Measurements from ENCODE around the gene PCBP1. TPM values are rescaled to one million over a fixed set of nuclear protein-coding genes. Genes with fewer than 3 reads are reported as not detected.
"Not testable (repeated sequence)": the region's sequence is repeated elsewhere in the genome, so short reads cannot be mapped to it uniquely, and the experiment has no call there.

The PCBP1 gene
- polyA plus RNA-seq, 1 experiment, result 87.4 TPM

GRCh38 chr2:70091364-70091763 is 4.1 kb downstream of the PCBP1 start:
- no peak for TF ChIP-seq CTCF (IDR thresholded peaks at IDR 0.05; ENCODE audit: insufficient read depth, low read depth, low read length)
- ChIA-PET CTCF (no interaction called here), POLR2A (no interaction called here)
- H3K27me3 ChIP-seq (ENCODE audit: control insufficient read depth, insufficient read depth, low read length), result no peaks in the 10 kb centered on the region
- DNase-seq (ENCODE audit: low read depth), result no peak
- peaks cover 4% of the 10 kb centered on the region; the same call in 1 of the 2 replicates for H3K36me3 ChIP-seq (ENCODE audit: control insufficient read depth, insufficient read depth, low read length)
- no peak overlapping the region for H3K4me3 ChIP-seq (ENCODE audit: low read depth, low read length)

- no peaks in the 10 kb centered on the region for H3K27me3 ChIP-seq (ENCODE audit: control insufficient read depth, insufficient read depth, low read length)
- no peak overlapping the region for H3K4me3 ChIP-seq (ENCODE audit: low read depth, low read length)
- ChIA-PET POLR2A (interaction anchor here (0.7 kb wide), 1 partner anchor 178 kb away, joined by 5 read pairs; no protein-coding TSS in a partner anchor), CTCF (no interaction called here)
- H3K36me3 ChIP-seq (ENCODE audit: control insufficient read depth, insufficient read depth, low read length), result peaks cover 4% of the 10 kb centered on the region; the same call in 1 of the 2 replicates
- DNase-seq (ENCODE audit: low read depth), result no peak
- TF ChIP-seq CTCF (IDR thresholded peaks at IDR 0.05; ENCODE audit: insufficient read depth, low read depth, low read length), result no peak
Measured at GRCh38 chr2:70091816-70092215, 4.5 kb downstream of the PCBP1 start.

GRCh38 chr2:70092576-70093243 is 5.4 kb downstream of the PCBP1 start:
- POLR2A ChIA-PET, result interaction anchor here (0.7 kb wide), 1 partner anchor 179 kb away, joined by 5 read pairs; no protein-coding TSS in a partner anchor
- DNase-seq (ENCODE audit: low read depth), result not testable (repeated sequence)
- CTCF ChIA-PET, result interaction anchor here (1.4 kb wide), 1 partner anchor 11 kb away, joined by 4 read pairs; no protein-coding TSS in a partner anchor

GRCh38 chr2:70094171-70094977 is 7.1 kb downstream of the PCBP1 start:
- H3K36me3 ChIP-seq (ENCODE audit: control insufficient read depth, insufficient read depth, low read length), result peaks cover 2% of the 10 kb centered on the region; the same call in 1 of the 2 replicates
- no peak for TF ChIP-seq CTCF (IDR thresholded peaks at IDR 0.05; ENCODE audit: insufficient read depth, low read depth, low read length)
- no peaks in the 10 kb centered on the region for H3K27me3 ChIP-seq (ENCODE audit: control insufficient read depth, insufficient read depth, low read length)
- no peak overlapping the region for H3K4me3 ChIP-seq (ENCODE audit: low read depth, low read length)
- POLR2A ChIA-PET, result interaction anchor here (0.6 kb wide), 1 partner anchor 110 kb away, joined by 6 read pairs; no protein-coding TSS in a partner anchor
- DNase-seq (ENCODE audit: low read depth), result no peak
- CTCF ChIA-PET, result interaction anchor here (1.4 kb wide), 1 partner anchor 9 kb away, joined by 4 read pairs; no protein-coding TSS in a partner anchor

More at GRCh38 chr2:70092576-70093243, 5.4 kb downstream of the PCBP1 start:
- H3K27me3 ChIP-seq (ENCODE audit: control insufficient read depth, insufficient read depth, low read length); H3K36me3 ChIP-seq (ENCODE audit: control insufficient read depth, insufficient read depth, low read length); H3K4me3 ChIP-seq (ENCODE audit: low read depth, low read length): not testable (repeated sequence)

DNA sequence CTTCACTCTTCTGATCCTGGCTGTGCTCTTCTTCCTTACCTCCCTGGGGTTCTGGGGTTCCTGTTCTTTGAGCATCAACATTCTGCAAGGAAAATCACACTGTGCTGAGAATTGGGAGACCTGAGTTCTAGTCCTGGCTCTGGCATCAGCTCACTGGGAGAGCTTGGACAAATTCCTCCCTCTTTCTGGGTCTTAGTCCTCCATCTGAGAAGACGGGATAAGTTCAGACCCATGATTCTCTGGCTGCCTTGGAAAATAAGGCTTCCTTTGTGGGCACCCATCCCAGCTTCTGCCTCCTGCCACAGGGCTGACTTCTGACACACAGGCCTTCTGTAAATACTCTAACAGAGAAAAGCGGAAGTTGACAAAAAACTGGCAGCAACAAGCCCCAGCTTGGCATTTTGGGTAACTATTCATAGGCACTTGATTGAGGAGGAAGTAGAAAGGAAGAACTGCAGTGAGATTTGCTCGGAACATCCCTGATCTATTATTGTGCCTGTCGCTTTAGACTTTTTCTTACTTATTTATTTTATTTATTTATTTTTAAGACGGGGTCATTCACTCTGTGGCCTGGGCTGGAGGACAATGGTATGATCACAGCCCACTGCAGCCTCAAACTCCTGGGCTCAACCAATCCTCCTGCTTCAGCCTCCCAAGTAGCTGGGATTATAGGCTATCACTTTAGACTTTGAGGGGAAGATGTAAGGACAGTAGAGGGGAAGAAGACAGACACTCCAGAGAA is 7.9 kb downstream of the PCBP1 start:
- TF ChIP-seq CTCF (IDR thresholded peaks at IDR 0.05; ENCODE audit: insufficient read depth, low read depth, low read length), result no peak
- POLR2A ChIA-PET, result no interaction called here
- no peaks in the 10 kb centered on the region for H3K27me3 ChIP-seq (ENCODE audit: control insufficient read depth, insufficient read depth, low read length)
- H3K4me3 ChIP-seq (ENCODE audit: low read depth, low read length), result no peak overlapping the region
- CTCF ChIA-PET, result interaction anchor here (0.6 kb wide), 1 partner anchor 130 kb away, joined by 5 read pairs; no protein-coding TSS in a partner anchor
- no peak for DNase-seq (ENCODE audit: low read depth)
- peaks cover 1% of the 10 kb centered on the region; the same call in 1 of the 2 replicates for H3K36me3 ChIP-seq (ENCODE audit: control insufficient read depth, insufficient read depth, low read length)
